ENCODE data around the gene TMEM115.

DNA sequence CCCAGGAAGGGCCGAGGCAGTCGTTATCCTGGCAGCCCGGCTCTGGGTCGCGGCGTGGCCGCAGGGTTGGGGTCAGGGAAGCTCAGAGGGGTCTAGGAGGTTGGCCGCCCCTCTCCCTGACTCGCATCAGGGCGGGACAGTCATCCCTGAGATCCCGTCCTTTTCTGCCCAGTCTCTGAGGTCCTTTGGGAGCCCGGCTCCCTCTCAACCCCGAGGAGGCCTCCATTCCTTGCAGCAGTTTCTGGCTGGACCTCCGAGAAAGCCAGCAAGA is 37.3 kb downstream of the TMEM115 start:
- TF ChIP-seq POLR2AphosphoS5 (IDR thresholded peaks at IDR 0.05), result no peak
- TF ChIP-seq, protein P1, sequence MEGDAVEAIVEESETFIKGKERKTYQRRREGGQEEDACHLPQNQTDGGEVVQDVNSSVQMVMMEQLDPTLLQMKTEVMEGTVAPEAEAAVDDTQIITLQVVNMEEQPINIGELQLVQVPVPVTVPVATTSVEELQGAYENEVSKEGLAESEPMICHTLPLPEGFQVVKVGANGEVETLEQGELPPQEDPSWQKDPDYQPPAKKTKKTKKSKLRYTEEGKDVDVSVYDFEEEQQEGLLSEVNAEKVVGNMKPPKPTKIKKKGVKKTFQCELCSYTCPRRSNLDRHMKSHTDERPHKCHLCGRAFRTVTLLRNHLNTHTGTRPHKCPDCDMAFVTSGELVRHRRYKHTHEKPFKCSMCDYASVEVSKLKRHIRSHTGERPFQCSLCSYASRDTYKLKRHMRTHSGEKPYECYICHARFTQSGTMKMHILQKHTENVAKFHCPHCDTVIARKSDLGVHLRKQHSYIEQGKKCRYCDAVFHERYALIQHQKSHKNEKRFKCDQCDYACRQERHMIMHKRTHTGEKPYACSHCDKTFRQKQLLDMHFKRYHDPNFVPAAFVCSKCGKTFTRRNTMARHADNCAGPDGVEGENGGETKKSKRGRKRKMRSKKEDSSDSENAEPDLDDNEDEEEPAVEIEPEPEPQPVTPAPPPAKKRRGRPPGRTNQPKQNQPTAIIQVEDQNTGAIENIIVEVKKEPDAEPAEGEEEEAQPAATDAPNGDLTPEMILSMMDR (IDR thresholded peaks at IDR 0.05), result no peak
- no peak for TF ChIP-seq POLR2A (IDR thresholded peaks at IDR 0.05)
